ENCODE measurements around the gene ATP1B1.

- no peak for TF ChIP-seq POLR2A (IDR thresholded peaks at IDR 0.05)
- TF ChIP-seq POLR2AphosphoS5 (IDR thresholded peaks at IDR 0.05; ENCODE audit: insufficient read depth in 1 of 2, low read depth in 1 of 2) = no peak
- TF ChIP-seq, protein P1, sequence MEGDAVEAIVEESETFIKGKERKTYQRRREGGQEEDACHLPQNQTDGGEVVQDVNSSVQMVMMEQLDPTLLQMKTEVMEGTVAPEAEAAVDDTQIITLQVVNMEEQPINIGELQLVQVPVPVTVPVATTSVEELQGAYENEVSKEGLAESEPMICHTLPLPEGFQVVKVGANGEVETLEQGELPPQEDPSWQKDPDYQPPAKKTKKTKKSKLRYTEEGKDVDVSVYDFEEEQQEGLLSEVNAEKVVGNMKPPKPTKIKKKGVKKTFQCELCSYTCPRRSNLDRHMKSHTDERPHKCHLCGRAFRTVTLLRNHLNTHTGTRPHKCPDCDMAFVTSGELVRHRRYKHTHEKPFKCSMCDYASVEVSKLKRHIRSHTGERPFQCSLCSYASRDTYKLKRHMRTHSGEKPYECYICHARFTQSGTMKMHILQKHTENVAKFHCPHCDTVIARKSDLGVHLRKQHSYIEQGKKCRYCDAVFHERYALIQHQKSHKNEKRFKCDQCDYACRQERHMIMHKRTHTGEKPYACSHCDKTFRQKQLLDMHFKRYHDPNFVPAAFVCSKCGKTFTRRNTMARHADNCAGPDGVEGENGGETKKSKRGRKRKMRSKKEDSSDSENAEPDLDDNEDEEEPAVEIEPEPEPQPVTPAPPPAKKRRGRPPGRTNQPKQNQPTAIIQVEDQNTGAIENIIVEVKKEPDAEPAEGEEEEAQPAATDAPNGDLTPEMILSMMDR (IDR thresholded peaks at IDR 0.05) = no peak
Measured at GRCh38 chr1:169100651-169101088, 5.8 kb upstream of the ATP1B1 start.
